ENCODE results near the gene SPC24.
"Not testable (repeated sequence)": the region's sequence is repeated elsewhere in the genome, so short reads cannot be mapped to it uniquely, and the experiment has no call there.

Gene SPC24

DNA sequence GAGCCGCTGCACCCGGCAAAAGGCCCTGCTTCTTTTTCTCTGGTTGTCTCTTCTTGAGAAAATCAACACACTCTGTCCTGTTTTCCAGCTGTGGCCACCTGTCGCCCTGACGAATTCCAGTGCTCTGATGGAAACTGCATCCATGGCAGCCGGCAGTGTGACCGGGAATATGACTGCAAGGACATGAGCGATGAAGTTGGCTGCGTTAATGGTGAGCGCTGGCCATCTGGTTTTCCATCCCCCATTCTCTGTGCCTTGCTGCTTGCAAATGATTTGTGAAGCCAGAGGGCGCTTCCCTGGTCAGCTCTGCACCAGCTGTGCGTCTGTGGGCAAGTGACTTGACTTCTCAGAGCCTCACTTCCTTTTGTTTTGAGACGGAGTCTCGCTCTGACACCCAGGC is 49.1 kb downstream of the SPC24 start:
- no peak; the same call in 2 of the 3 replicates for ATAC-seq
- TF ChIP-seq PPARA (CRISPR knock-in tag; IDR thresholded peaks at IDR 0.05; ENCODE audit: borderline replicate concordance): no peak
- no peak for TF ChIP-seq ESRRG (CRISPR knock-in tag; IDR thresholded peaks at IDR 0.05)
- TF ChIP-seq SNAI2 (CRISPR knock-in tag; IDR thresholded peaks at IDR 0.05): 0 out of 2 replicates have a peak, but pooled peaks have one; percentile 22
- TF ChIP-seq, protein P1, sequence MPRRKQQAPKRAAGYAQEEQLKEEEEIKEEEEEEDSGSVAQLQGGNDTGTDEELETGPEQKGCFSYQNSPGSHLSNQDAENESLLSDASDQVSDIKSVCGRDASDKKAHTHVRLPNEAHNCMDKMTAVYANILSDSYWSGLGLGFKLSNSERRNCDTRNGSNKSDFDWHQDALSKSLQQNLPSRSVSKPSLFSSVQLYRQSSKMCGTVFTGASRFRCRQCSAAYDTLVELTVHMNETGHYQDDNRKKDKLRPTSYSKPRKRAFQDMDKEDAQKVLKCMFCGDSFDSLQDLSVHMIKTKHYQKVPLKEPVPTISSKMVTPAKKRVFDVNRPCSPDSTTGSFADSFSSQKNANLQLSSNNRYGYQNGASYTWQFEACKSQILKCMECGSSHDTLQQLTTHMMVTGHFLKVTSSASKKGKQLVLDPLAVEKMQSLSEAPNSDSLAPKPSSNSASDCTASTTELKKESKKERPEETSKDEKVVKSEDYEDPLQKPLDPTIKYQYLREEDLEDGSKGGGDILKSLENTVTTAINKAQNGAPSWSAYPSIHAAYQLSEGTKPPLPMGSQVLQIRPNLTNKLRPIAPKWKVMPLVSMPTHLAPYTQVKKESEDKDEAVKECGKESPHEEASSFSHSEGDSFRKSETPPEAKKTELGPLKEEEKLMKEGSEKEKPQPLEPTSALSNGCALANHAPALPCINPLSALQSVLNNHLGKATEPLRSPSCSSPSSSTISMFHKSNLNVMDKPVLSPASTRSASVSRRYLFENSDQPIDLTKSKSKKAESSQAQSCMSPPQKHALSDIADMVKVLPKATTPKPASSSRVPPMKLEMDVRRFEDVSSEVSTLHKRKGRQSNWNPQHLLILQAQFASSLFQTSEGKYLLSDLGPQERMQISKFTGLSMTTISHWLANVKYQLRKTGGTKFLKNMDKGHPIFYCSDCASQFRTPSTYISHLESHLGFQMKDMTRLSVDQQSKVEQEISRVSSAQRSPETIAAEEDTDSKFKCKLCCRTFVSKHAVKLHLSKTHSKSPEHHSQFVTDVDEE (CRISPR knock-in tag; IDR thresholded peaks at IDR 0.05): peak; percentile 70; the same call in 1 of the 2 replicates
- TF ChIP-seq RARB (CRISPR knock-in tag; IDR thresholded peaks at IDR 0.05): no peak
- no peak for TF ChIP-seq ARNTL (CRISPR knock-in tag; IDR thresholded peaks at IDR 0.05; ENCODE audit: borderline replicate concordance, low read depth)
- TF ChIP-seq TOX (CRISPR knock-in tag; IDR thresholded peaks at IDR 0.05; ENCODE audit: borderline replicate concordance): no peak
- TF ChIP-seq CSDC2 (CRISPR knock-in tag; IDR thresholded peaks at IDR 0.05): no peak
- peak; percentile 94 for TF ChIP-seq TCF4 (CRISPR knock-in tag; IDR thresholded peaks at IDR 0.05; ENCODE audit: borderline replicate concordance)
- TF ChIP-seq, protein P2, sequence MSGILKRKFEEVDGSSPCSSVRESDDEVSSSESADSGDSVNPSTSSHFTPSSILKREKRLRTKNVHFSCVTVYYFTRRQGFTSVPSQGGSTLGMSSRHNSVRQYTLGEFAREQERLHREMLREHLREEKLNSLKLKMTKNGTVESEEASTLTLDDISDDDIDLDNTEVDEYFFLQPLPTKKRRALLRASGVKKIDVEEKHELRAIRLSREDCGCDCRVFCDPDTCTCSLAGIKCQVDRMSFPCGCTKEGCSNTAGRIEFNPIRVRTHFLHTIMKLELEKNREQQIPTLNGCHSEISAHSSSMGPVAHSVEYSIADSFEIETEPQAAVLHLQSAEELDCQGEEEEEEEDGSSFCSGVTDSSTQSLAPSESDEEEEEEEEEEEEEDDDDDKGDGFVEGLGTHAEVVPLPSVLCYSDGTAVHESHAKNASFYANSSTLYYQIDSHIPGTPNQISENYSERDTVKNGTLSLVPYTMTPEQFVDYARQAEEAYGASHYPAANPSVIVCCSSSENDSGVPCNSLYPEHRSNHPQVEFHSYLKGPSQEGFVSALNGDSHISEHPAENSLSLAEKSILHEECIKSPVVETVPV (CRISPR knock-in tag; IDR thresholded peaks at IDR 0.05): no peak
- TF ChIP-seq GLIS3 (CRISPR knock-in tag; IDR thresholded peaks at IDR 0.05): no peak
- no peak for TF ChIP-seq ZFP30 (CRISPR knock-in tag; IDR thresholded peaks at IDR 0.05)

DNA sequence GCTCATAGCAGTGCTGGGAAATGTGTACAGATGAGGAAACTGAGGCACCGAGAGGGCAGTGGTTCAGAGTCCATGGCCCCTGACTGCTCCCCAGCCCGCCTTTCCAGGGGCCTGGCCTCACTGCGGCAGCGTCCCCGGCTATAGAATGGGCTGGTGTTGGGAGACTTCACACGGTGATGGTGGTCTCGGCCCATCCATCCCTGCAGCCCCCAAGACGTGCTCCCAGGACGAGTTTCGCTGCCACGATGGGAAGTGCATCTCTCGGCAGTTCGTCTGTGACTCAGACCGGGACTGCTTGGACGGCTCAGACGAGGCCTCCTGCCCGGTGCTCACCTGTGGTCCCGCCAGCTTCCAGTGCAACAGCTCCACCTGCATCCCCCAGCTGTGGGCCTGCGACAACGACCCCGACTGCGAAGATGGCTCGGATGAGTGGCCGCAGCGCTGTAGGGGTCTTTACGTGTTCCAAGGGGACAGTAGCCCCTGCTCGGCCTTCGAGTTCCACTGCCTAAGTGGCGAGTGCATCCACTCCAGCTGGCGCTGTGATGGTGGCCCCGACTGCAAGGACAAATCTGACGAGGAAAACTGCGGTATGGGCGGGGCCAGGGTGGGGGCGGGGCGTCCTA is 50.5 kb downstream of the SPC24 start:
- peak; percentile 11; the same call in 2 of the 3 replicates for ATAC-seq
- no peak for TF ChIP-seq BACH2 (CRISPR knock-in tag; IDR thresholded peaks at IDR 0.05; ENCODE audit: borderline replicate concordance)
- no peak for TF ChIP-seq TOX (CRISPR knock-in tag; IDR thresholded peaks at IDR 0.05; ENCODE audit: borderline replicate concordance)
- TF ChIP-seq, protein P3, sequence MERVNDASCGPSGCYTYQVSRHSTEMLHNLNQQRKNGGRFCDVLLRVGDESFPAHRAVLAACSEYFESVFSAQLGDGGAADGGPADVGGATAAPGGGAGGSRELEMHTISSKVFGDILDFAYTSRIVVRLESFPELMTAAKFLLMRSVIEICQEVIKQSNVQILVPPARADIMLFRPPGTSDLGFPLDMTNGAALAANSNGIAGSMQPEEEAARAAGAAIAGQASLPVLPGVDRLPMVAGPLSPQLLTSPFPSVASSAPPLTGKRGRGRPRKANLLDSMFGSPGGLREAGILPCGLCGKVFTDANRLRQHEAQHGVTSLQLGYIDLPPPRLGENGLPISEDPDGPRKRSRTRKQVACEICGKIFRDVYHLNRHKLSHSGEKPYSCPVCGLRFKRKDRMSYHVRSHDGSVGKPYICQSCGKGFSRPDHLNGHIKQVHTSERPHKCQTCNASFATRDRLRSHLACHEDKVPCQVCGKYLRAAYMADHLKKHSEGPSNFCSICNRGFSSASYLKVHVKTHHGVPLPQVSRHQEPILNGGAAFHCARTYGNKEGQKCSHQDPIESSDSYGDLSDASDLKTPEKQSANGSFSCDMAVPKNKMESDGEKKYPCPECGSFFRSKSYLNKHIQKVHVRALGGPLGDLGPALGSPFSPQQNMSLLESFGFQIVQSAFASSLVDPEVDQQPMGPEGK (CRISPR knock-in tag; IDR thresholded peaks at IDR 0.05; ENCODE audit: borderline replicate concordance): no peak
- no peak for TF ChIP-seq ISL1 (CRISPR knock-in tag; IDR thresholded peaks at IDR 0.05)
- TF ChIP-seq, protein P1 (CRISPR knock-in tag; IDR thresholded peaks at IDR 0.05): no peak
- no peak for TF ChIP-seq ZNF70 (CRISPR knock-in tag; IDR thresholded peaks at IDR 0.05)
- TF ChIP-seq PPARA (CRISPR knock-in tag; IDR thresholded peaks at IDR 0.05; ENCODE audit: borderline replicate concordance): no peak
- TF ChIP-seq ESRRG (CRISPR knock-in tag; IDR thresholded peaks at IDR 0.05): no peak
- TF ChIP-seq, protein P4, sequence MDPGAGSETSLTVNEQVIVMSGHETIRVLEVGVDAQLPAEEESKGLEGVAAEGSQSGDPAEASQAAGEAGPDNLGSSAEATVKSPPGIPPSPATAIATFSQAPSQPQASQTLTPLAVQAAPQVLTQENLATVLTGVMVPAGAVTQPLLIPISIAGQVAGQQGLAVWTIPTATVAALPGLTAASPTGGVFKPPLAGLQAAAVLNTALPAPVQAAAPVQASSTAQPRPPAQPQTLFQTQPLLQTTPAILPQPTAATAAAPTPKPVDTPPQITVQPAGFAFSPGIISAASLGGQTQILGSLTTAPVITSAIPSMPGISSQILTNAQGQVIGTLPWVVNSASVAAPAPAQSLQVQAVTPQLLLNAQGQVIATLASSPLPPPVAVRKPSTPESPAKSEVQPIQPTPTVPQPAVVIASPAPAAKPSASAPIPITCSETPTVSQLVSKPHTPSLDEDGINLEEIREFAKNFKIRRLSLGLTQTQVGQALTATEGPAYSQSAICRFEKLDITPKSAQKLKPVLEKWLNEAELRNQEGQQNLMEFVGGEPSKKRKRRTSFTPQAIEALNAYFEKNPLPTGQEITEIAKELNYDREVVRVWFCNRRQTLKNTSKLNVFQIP (CRISPR knock-in tag; IDR thresholded peaks at IDR 0.05; ENCODE audit: borderline replicate concordance, low read depth): no peak
- TF ChIP-seq TCF4 (CRISPR knock-in tag; IDR thresholded peaks at IDR 0.05; ENCODE audit: borderline replicate concordance): no peak
- TF ChIP-seq CSDC2 (CRISPR knock-in tag; IDR thresholded peaks at IDR 0.05): no peak
- no peak for TF ChIP-seq ZFP3 (CRISPR knock-in tag; IDR thresholded peaks at IDR 0.05)
- TF ChIP-seq ZFP30 (CRISPR knock-in tag; IDR thresholded peaks at IDR 0.05): no peak
- TF ChIP-seq, protein P5, sequence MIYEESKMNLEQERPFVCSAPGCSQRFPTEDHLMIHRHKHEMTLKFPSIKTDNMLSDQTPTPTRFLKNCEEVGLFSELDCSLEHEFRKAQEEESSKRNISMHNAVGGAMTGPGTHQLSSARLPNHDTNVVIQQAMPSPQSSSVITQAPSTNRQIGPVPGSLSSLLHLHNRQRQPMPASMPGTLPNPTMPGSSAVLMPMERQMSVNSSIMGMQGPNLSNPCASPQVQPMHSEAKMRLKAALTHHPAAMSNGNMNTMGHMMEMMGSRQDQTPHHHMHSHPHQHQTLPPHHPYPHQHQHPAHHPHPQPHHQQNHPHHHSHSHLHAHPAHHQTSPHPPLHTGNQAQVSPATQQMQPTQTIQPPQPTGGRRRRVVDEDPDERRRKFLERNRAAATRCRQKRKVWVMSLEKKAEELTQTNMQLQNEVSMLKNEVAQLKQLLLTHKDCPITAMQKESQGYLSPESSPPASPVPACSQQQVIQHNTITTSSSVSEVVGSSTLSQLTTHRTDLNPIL (CRISPR knock-in tag; IDR thresholded peaks at IDR 0.05; ENCODE audit: low read depth): no peak
- no peak for TF ChIP-seq ARNTL (CRISPR knock-in tag; IDR thresholded peaks at IDR 0.05; ENCODE audit: borderline replicate concordance, low read depth)
- no peak for TF ChIP-seq SNAI2 (CRISPR knock-in tag; IDR thresholded peaks at IDR 0.05)
- TF ChIP-seq RARB (CRISPR knock-in tag; IDR thresholded peaks at IDR 0.05): no peak
- TF ChIP-seq OSR1 (CRISPR knock-in tag; IDR thresholded peaks at IDR 0.05): no peak
- no peak for TF ChIP-seq ZNF8 (CRISPR knock-in tag; IDR thresholded peaks at IDR 0.05)

DNA sequence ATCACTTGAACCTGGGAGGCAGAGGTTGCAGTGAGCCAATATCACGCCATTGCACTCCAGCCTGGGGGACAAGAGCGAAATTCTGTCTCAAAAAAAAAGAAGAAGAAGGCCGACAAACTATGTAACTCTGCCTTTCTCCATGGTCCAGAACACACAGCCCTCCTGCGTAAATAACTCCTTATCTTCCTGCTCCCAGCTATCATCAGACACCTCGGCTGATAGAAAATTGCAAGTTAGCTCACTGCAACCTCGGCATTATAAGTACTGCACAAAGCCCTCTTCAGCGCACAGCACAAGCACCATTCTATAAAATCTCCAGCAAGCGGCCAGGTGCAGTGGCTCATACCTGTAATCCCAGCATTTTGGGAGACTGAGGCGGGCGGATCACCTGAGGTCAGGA is 51.9 kb downstream of the SPC24 start:
- not testable (repeated sequence) for ATAC-seq

Data from SK-N-SH treated with all-trans-retinoic acid at 6 μM for 48 hours (cell line).